HEK293T (cell line): ENCODE measurements around the gene KSR2.

Experiments
- BHLHE40 ChIP-seq: fragments of 450-650 bp; IDR thresholded peaks from 2 replicates; pipeline ENCODE4 v1.6.1; 2016; ENCODE audit warnings: mild to moderate bottlenecking, moderate library complexity, borderline replicate concordance
- CTBP1 ChIP-seq: fragments of 450-650 bp; IDR thresholded peaks from 2 replicates; pipeline ENCODE4 v1.6.1; 2016; ENCODE audit warnings: borderline replicate concordance
- FOXA1 ChIP-seq: fragments of 450-650 bp; IDR thresholded peaks from 2 replicates; pipeline ENCODE4 v1.6.1; 2016; ENCODE audit warnings: mild to moderate bottlenecking
- FOXM1 ChIP-seq: fragments of 450-650 bp; IDR thresholded peaks from 2 replicates; pipeline ENCODE4 v1.6.1; 2017; ENCODE audit warnings: mild to moderate bottlenecking, borderline replicate concordance
- NFRKB ChIP-seq: fragments of 450-650 bp; IDR thresholded peaks from 2 replicates; pipeline ENCODE4 v1.6.1; 2016; ENCODE audit warnings: mild to moderate bottlenecking, moderate library complexity
- SP1 ChIP-seq: fragments of 450-650 bp; IDR thresholded peaks from 2 replicates; pipeline ENCODE4 v1.6.1; 2017
- SUZ12 ChIP-seq: fragments of 450-650 bp; IDR thresholded peaks from 2 replicates; pipeline ENCODE4 v1.6.1; 2016; ENCODE audit warnings: mild to moderate bottlenecking

DNA sequence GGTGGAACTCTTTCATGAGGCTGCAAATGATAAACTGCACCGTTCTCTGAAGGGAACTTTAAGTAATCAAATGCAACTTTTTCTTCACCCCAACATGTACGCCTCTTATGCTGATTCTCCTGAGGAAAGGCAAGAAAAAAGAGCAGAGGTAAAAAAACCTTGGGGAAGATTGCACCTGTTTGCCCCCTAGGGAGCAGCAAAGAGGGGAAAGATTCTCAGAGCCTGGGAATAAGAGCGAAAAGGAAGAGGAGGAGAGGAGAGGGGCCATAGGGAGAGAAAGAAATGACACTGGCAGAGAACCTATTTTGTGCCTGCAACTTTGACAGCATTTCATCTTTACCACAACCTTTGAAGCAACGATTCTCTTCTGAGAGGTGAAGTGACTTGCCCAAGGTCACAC lies 254.6 kb downstream of the KSR2 start:
- no peak for TF ChIP-seq SP1
- no peak for TF ChIP-seq BHLHE40
- no peak for TF ChIP-seq FOXM1
- TF ChIP-seq CTBP1: no peak
- TF ChIP-seq NFRKB: no peak
- no peak for TF ChIP-seq SUZ12
- no peak for TF ChIP-seq FOXA1
